ENCODE measurements around the gene UBA7.
"Not testable (repeated sequence)": the region's sequence is repeated elsewhere in the genome, so short reads cannot be mapped to it uniquely, and the experiment has no call there.

Gene UBA7

GRCh38 chr3:49786357-49787181 is 27.2 kb downstream of the UBA7 start, which contains the start of gene IP6K1:
Gene IP6K1, minus strand, starts transcription at chr3:49786542. Its CDS starts 38,502 bp downstream, at chr3:49748040.
- peak; percentile 99 for DNase-seq (ENCODE audit: low spot score)

- DNase-seq (ENCODE audit: low spot score), result peak; percentile 18
Measured at GRCh38 chr3:49785565-49786356, 28.0 kb downstream of the UBA7 start.

GRCh38 chr3:49782277-49782676 is 31.5 kb downstream of the UBA7 start:
- DNase-seq (ENCODE audit: low spot score), result not testable (repeated sequence)

- no peak for DNase-seq (ENCODE audit: low spot score)
Measured at GRCh38 chr3:49781415-49782199, 32.1 kb downstream of the UBA7 start.

GRCh38 chr3:49780975-49781365 is 32.8 kb downstream of the UBA7 start:
- not testable (repeated sequence) for DNase-seq (ENCODE audit: low spot score)

- DNase-seq (ENCODE audit: low spot score), result no peak
Measured at GRCh38 chr3:49780080-49780974, 33.4 kb downstream of the UBA7 start.

GRCh38 chr3:49779358-49780079 is 34.2 kb downstream of the UBA7 start:
- no peak for DNase-seq (ENCODE audit: low spot score)

GRCh38 chr3:49776101-49776500 is 37.7 kb downstream of the UBA7 start:
- not testable (repeated sequence) for DNase-seq (ENCODE audit: low spot score)

- no peak for DNase-seq (ENCODE audit: low spot score)
Measured at GRCh38 chr3:49775538-49775937, 38.2 kb downstream of the UBA7 start.

- DNase-seq (ENCODE audit: low spot score), result no peak
Measured at GRCh38 chr3:49772703-49773102, 41.0 kb downstream of the UBA7 start.

- DNase-seq (ENCODE audit: low spot score), result no peak
Measured at GRCh38 chr3:49771340-49771938, 42.3 kb downstream of the UBA7 start.

- no peak for DNase-seq (ENCODE audit: low spot score)
Measured at GRCh38 chr3:49769926-49770325, 43.8 kb downstream of the UBA7 start.

GRCh38 chr3:49769286-49769915 is 44.4 kb downstream of the UBA7 start:
- no peak for DNase-seq (ENCODE audit: low spot score)

- DNase-seq (ENCODE audit: low spot score), result no peak
Measured at GRCh38 chr3:49763981-49764380, 49.8 kb downstream of the UBA7 start.

GRCh38 chr3:49761661-49762060 is 52.1 kb downstream of the UBA7 start:
- no peak for DNase-seq (ENCODE audit: low spot score)

GRCh38 chr3:49759226-49759625 is 54.5 kb downstream of the UBA7 start:
- no peak for DNase-seq (ENCODE audit: low spot score)

- DNase-seq (ENCODE audit: low spot score), result no peak
Measured at GRCh38 chr3:49757197-49757596, 56.6 kb downstream of the UBA7 start.

- DNase-seq (ENCODE audit: low spot score), result no peak
Measured at GRCh38 chr3:49756036-49756435, 57.7 kb downstream of the UBA7 start.

Data from LoVo (cell line).